Measurements from ENCODE around the gene CMC2. TPM values are rescaled to one million over a fixed set of nuclear protein-coding genes. Genes with fewer than 3 reads are reported as not detected.

CMC2 gene
- total RNA-seq, 1 experiment from 2014 or later, result 64.2 TPM

DNA sequence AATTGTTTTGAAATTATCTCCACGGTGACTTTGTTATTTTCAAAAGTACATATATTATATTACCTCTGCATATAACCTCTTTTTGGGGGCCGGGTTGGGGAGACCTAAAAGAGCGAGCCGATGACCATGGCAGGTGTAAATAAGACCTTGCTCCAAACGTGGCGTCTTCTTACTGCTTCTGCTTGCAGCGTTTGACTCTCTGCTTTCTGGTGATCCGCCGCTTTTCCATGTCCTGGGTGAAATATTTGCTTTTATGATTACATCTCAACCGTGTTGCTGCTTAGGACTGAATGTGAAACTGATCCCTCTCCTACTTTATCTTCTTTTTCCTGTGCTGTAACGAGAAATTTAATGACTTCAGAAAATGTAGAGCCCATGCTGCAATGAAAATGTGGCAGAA is 47.1 kb upstream of the CMC2 start:
- Histone ChIP-seq H3K14ac (ENCODE audit: insufficient read depth, low read length) (no peak overlapping the region), H3K18ac (ENCODE audit: insufficient read length, low read depth, low read length) (no peak overlapping the region), H3K79me2 (ENCODE audit: insufficient read depth, low read length) (no peaks in the 10 kb centered on the region), H4K20me1 (ENCODE audit: control insufficient read depth, insufficient read depth, insufficient read length) (no peaks in the 10 kb centered on the region), H4K91ac (ENCODE audit: insufficient read length, low read depth, low read length) (no peak overlapping the region), H4K8ac (replicated peaks; ENCODE audit: insufficient read length, low read depth, low read length) (no peak overlapping the region), H3K79me1 (ENCODE audit: insufficient read depth, low read depth, low read length, poor library complexity, severe bottlenecking) (no peaks in the 10 kb centered on the region), H3K56ac (ENCODE audit: insufficient read length, low read depth, low read length) (no peak overlapping the region), H3K4ac (ENCODE audit: low read depth, low read length) (no peak overlapping the region), H2AK5ac (ENCODE audit: insufficient read length, low read length) (no peak overlapping the region), H3T11ph (ENCODE audit: low read length) (no peak overlapping the region), H3K4me1 (ENCODE audit: insufficient read depth, low read length) (no peaks in the 10 kb centered on the region), H3K4me2 (ENCODE audit: insufficient read depth, insufficient read length, low read length) (no peak overlapping the region), H3K27me3 (ENCODE audit: insufficient read depth, low read length) (no peaks in the 10 kb centered on the region), H2BK5ac (ENCODE audit: insufficient read length, low read length) (no peak overlapping the region), H2BK120ac (ENCODE audit: low read depth, low read length, poor library complexity, severe bottlenecking) (no peak overlapping the region), H3K23ac (ENCODE audit: insufficient read length, low read depth, low read length) (no peak overlapping the region), H2BK12ac (ENCODE audit: insufficient read length, low read depth, low read length) (no peak overlapping the region), H3K9ac (ENCODE audit: extremely low read depth, insufficient read length, low read length) (no peak overlapping the region), H2BK15ac (ENCODE audit: low read depth, low read length) (no peak overlapping the region), H2AFZ (ENCODE audit: low read length) (no peak overlapping the region), H2BK20ac (ENCODE audit: low read depth, low read length, poor library complexity, severe bottlenecking) (no peak overlapping the region), H3K9me3 (ENCODE audit: control insufficient read depth, low read depth, low read length) (no peaks in the 10 kb centered on the region), H3K27ac (ENCODE audit: insufficient read length, low read depth, low read length) (no peak overlapping the region), H4K5ac (ENCODE audit: insufficient read length, low read depth, low read length) (no peak overlapping the region), H3K23me2 (ENCODE audit: insufficient read length, low read depth, low read length, poor library complexity, severe bottlenecking) (no peaks in the 10 kb centered on the region)
- Mint-ChIP-seq H3K4me3 (no peak overlapping the region), H3K27ac (no peak overlapping the region), H3K36me3 (ENCODE audit: insufficient read depth in 1 of 3, low read depth in 3 of 3) (peaks cover 0 to 7% (median 1%) of the 10 kb centered on the region in 3 experiments; a peak in 4 of 7 replicates), H3K9me3 (peaks cover 12 to 15% of the 10 kb centered on the region in 2 experiments; a peak in 4 of 5 replicates), H3K27me3 (ENCODE audit: low read depth) (no peaks in the 10 kb centered on the region), H3K4me1 (no peaks in the 10 kb centered on the region; a peak in 1 of 4 replicates)
- TF ChIP-seq, protein P1, sequence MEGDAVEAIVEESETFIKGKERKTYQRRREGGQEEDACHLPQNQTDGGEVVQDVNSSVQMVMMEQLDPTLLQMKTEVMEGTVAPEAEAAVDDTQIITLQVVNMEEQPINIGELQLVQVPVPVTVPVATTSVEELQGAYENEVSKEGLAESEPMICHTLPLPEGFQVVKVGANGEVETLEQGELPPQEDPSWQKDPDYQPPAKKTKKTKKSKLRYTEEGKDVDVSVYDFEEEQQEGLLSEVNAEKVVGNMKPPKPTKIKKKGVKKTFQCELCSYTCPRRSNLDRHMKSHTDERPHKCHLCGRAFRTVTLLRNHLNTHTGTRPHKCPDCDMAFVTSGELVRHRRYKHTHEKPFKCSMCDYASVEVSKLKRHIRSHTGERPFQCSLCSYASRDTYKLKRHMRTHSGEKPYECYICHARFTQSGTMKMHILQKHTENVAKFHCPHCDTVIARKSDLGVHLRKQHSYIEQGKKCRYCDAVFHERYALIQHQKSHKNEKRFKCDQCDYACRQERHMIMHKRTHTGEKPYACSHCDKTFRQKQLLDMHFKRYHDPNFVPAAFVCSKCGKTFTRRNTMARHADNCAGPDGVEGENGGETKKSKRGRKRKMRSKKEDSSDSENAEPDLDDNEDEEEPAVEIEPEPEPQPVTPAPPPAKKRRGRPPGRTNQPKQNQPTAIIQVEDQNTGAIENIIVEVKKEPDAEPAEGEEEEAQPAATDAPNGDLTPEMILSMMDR (conservative IDR thresholded peaks at IDR 0.05), result no peak
- WGBS (ENCODE audit: extremely low coverage, insufficient read length, low lambda C conversion rate), result no CpG with 5 or more reads among the region's 11 CpGs
- no peak for DNase-seq
